ENCODE results near the gene C9orf72. TPM values are rescaled to one million over a fixed set of nuclear protein-coding genes. Genes with fewer than 3 reads are reported as not detected.

The C9orf72 gene
- total and polyA plus RNA-seq, 9 of the 15 experiments (the other 6 are each of a cell fraction or from before 2014, with no cell fraction given) = 2.3 to 7.3 (median 4.1) TPM

- TF ChIP-seq NRF1 (conservative IDR thresholded peaks at IDR 0.05 in 1 of 2, IDR thresholded peaks at IDR 0.05 in 1 of 2) (peak in 1 of 2 experiments; percentile 32; a peak in 1 of 4 replicates), SRSF3 (IDR thresholded peaks at IDR 0.05; ENCODE audit: insufficient read depth, low read length) (no peak), RBFOX2 (IDR thresholded peaks at IDR 0.05; ENCODE audit: low read depth, low read length) (peak; percentile 64)
Measured at GRCh38 chr9:27572918-27573633, at the start of gene C9orf72 (continued).

DNA sequence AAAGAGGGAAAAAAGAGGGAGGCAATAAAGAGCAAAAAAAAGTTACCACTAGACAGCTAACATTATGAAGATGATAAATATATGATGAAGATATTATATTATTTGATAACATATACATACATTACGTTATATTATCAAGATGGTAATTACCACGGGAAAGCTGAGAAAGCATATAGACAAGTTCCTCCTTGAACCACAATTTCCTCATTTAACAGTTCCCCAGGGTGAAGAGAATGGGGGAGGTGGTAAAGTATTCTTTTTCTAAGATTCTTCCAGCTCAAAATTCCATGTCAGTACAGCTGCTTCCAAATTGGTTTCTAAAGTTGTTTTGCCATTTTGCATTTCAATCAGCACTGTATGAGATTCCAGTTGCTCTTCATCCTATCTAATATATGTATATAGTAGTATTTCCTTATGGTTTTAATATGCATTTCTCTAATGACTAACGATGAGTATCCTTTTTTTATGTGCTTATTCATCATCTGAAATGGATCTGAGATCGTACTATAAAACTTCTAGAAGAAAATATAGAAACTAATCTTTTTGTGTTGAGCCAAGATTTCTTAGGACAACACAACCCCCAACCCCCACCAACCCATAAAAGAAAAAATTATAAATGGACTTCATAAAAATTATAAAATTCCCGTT, 49.5 kb upstream of the C9orf72 start:
- no peaks in the 10 kb centered on the region for H3K27me3 ChIP-seq (ENCODE audit: control insufficient read depth in 2 of 2, insufficient read depth in 2 of 2, low read length in 2 of 2)
- no peaks in the 10 kb centered on the region for H4K20me1 ChIP-seq (replicated peaks; ENCODE audit: control insufficient read depth, insufficient read depth, low read length)
- H3K79me2 ChIP-seq (ENCODE audit: control insufficient read depth, insufficient read depth, low read length) = no peaks in the 10 kb centered on the region
- POLR2A ChIA-PET = no interaction called here
- H3K4me2 ChIP-seq (ENCODE audit: insufficient read depth, low read length) = no peak overlapping the region
- no peak overlapping the region for H3K4me3 ChIP-seq
- H3K4me1 ChIP-seq (replicated peaks in 1 of 2; ENCODE audit: control insufficient read depth in 2 of 2, insufficient read depth in 2 of 2, low read length in 2 of 2) = no peaks in the 10 kb centered on the region
- in situ Hi-C loops (cut with MboI) (no loop called here), intact Hi-C loops (cut with micrococcal nuclease) (no loop called here)
- H3K27ac ChIP-seq (ENCODE audit: extremely low read depth, low read depth, low read length) = no peak overlapping the region
- CTCF ChIA-PET (ENCODE audit: low intra/inter-chr PET ratio) = no interaction called here
- no TSS peak for BruUV-seq (replicated peaks)
- no peak overlapping the region for H2AFZ ChIP-seq (ENCODE audit: low read depth, low read length)
- no peak for ATAC-seq
- no peaks in the 10 kb centered on the region for H3K9me3 ChIP-seq (replicated peaks; ENCODE audit: control insufficient read depth, insufficient read depth, low read depth, low read length)
- TF ChIP-seq NFATC3 (IDR thresholded peaks at IDR 0.05) = no peak
- TF ChIP-seq, protein P1, sequence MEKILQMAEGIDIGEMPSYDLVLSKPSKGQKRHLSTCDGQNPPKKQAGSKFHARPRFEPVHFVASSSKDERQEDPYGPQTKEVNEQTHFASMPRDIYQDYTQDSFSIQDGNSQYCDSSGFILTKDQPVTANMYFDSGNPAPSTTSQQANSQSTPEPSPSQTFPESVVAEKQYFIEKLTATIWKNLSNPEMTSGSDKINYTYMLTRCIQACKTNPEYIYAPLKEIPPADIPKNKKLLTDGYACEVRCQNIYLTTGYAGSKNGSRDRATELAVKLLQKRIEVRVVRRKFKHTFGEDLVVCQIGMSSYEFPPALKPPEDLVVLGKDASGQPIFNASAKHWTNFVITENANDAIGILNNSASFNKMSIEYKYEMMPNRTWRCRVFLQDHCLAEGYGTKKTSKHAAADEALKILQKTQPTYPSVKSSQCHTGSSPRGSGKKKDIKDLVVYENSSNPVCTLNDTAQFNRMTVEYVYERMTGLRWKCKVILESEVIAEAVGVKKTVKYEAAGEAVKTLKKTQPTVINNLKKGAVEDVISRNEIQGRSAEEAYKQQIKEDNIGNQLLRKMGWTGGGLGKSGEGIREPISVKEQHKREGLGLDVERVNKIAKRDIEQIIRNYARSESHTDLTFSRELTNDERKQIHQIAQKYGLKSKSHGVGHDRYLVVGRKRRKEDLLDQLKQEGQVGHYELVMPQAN (IDR thresholded peaks at IDR 0.05; ENCODE audit: borderline replicate concordance) = no peak
- no peak for TF ChIP-seq PREB (CRISPR knock-in tag; IDR thresholded peaks at IDR 0.05)
- FAIRE-seq = no peak
- H3K9me1 ChIP-seq (ENCODE audit: control insufficient read depth, insufficient read depth, low read length) = no peaks in the 10 kb centered on the region
- 20% methylated on average over 2 of the region's 5 CpGs for WGBS (ENCODE audit: insufficient coverage, low coverage, missing lambda C conversion rate)
- no peaks in the 10 kb centered on the region for H3K36me3 ChIP-seq (ENCODE audit: control insufficient read depth, insufficient read depth, low read length)
- H3K9ac ChIP-seq (ENCODE audit: insufficient read depth in 1 of 2, low read depth in 2 of 2, low read length in 2 of 2) = no peak overlapping the region
- DNase-seq (ENCODE audit: extremely low read depth in 1 of 4, low spot score in 3 of 4) = no peak

Measured in K562 (cell line).